H1 (cell line): ENCODE measurements around the gene GUCY1A1. TPM values are rescaled to one million over a fixed set of nuclear protein-coding genes. Genes with fewer than 3 reads are reported as not detected.

Experiments
- CTCF ChIP-seq, 3 experiments: IDR thresholded peaks; 1 replicate in 2 of 3; 2 replicates in 1 of 3; pipeline versions ENCODE4 v1.5.1 to v1.6.1; 2011; ENCODE audit warnings: low read length in 3 of 3, mild to moderate bottlenecking in 3 of 3, inconsistent platforms in 2 of 3, low read depth in 1 of 3, moderate library complexity in 1 of 3; ENCODE audit not compliant: insufficient read depth in 1 of 3; ENCODE audit errors: control extremely low read depth in 1 of 3
- GTF2F1 ChIP-seq: IDR thresholded peaks from 2 replicates; pipeline ENCODE4 v1.6.1; 2012; ENCODE audit warnings: low read depth, low read length, improper control_type of control experiment, borderline replicate concordance
- RNF2 ChIP-seq: fragments of 200-900, 300-1000 bp; sonication (generic); IDR thresholded peaks from 2 replicates; pipeline ENCODE4 v1.7.1; 2016; ENCODE audit warnings: borderline replicate concordance, low read depth, mild to moderate bottlenecking, antibody characterized with exemption, low read length; ENCODE audit not compliant: poor library complexity, severe bottlenecking; ENCODE audit errors: missing control alignments
- SIN3A ChIP-seq, 2 experiments: IDR thresholded peaks in 1 of 2; conservative IDR thresholded peaks in 1 of 2; 2 replicates each; pipeline ENCODE4 v1.6.1; 2011 to 2012; ENCODE audit warnings: low read length in 2 of 2, improper control_type of control experiment in 1 of 2, low read depth in 1 of 2, mild to moderate bottlenecking in 1 of 2
- polyA plus RNA-seq, 7 experiments: library from polyadenylated mRNA; depleted of rRNA in 3 of 7; stranded (reverse) in 5 of 7; unstranded in 2 of 7; fragments of >200 nt in 5 of 7; fragments of 200-250 nt in 2 of 7; gene quantifications; 1 replicate in 5 of 7; 2 replicates in 1 of 7; 4 replicates in 1 of 7; pipeline versions ENCODE4 v1.2.1 to v1.2.3, GENCODE V29; 2011 to 2013; ENCODE audit warnings: missing spikeins in 2 of 7, mixed read lengths in 2 of 7
- total RNA-seq: library from RNA; stranded (reverse); fragmentation: NEBNext Ultra II Directional; extraction: Animal tissue kit (Norgen Biotek cat#: 25700); gene quantifications from 2 replicates; pipeline ENCODE4 v1.2.1, GENCODE V29; 2021

Gene GUCY1A1
- total and polyA plus RNA-seq, 2 of the 8 experiments (the other 6 are each of a cell fraction or from before 2014, with no cell fraction given): not detected

- TF ChIP-seq CTCF (IDR thresholded peaks at IDR 0.05; ENCODE audit: control extremely low read depth in 1 of 3, insufficient read depth in 1 of 3, low read depth in 1 of 3, low read length in 3 of 3): no peak
- TF ChIP-seq RNF2: no peak
- no peak for TF ChIP-seq GTF2F1
- no peak for TF ChIP-seq SIN3A (conservative IDR thresholded peaks at IDR 0.05 in 1 of 2, IDR thresholded peaks at IDR 0.05 in 1 of 2; ENCODE audit: low read depth in 1 of 2, low read length in 2 of 2)
- TF ChIP-seq, all 59 proteins: peak for 0
Measured at GRCh38 chr4:155763551-155763950, 96.9 kb downstream of the GUCY1A1 start (continued).
